ENCODE measurements around the gene CMTR2.

CMTR2 gene

GRCh38 chr16:71264299-71264698 is 24.9 kb downstream of the CMTR2 start:
- no peak for DNase-seq

- no peak for DNase-seq
These were observed 25.6 kb downstream of the CMTR2 start for GRCh38 chr16:71263582-71263981.

- no peak for DNase-seq
These were observed 26.8 kb downstream of the CMTR2 start for GRCh38 chr16:71262391-71262790.

GRCh38 chr16:71260995-71261394 is 28.2 kb downstream of the CMTR2 start:
- DNase-seq: no peak

GRCh38 chr16:71259086-71259485 is 30.1 kb downstream of the CMTR2 start:
- DNase-seq: no peak

- DNase-seq: no peak
These were observed 30.8 kb downstream of the CMTR2 start for GRCh38 chr16:71258372-71258771.

- DNase-seq: no peak
These were observed 31.4 kb downstream of the CMTR2 start for GRCh38 chr16:71257768-71258167.

- no peak for DNase-seq
These were observed 33.5 kb downstream of the CMTR2 start for GRCh38 chr16:71255721-71256120.

- no peak for DNase-seq
These were observed 34.2 kb downstream of the CMTR2 start for GRCh38 chr16:71254832-71255525.

GRCh38 chr16:71250461-71251235 is 38.6 kb downstream of the CMTR2 start:
- DNase-seq: no peak

- DNase-seq: no peak
These were observed 39.8 kb downstream of the CMTR2 start for GRCh38 chr16:71249399-71249798.

- DNase-seq: no peak
These were observed 41.7 kb downstream of the CMTR2 start for GRCh38 chr16:71247478-71247877.

- no peak for DNase-seq
These were observed 42.9 kb downstream of the CMTR2 start for GRCh38 chr16:71246309-71246708.

GRCh38 chr16:71244521-71244920 is 44.7 kb downstream of the CMTR2 start:
- no peak for DNase-seq

GRCh38 chr16:71242601-71243000 is 46.6 kb downstream of the CMTR2 start:
- no peak for DNase-seq

GRCh38 chr16:71242036-71242435 is 47.2 kb downstream of the CMTR2 start:
- DNase-seq: no peak
